ENCODE results near the gene RASL11B.

Gene RASL11B

GRCh38 chr4:52912608-52913007 is 50.5 kb downstream of the RASL11B start:
- no peak for DNase-seq (ENCODE audit: low read depth in 2 of 3, low spot score in 1 of 3)

GRCh38 chr4:52914051-52914605 is 52.0 kb downstream of the RASL11B start:
- DNase-seq (ENCODE audit: low read depth in 2 of 3, low spot score in 1 of 3): no peak

GRCh38 chr4:52915191-52915590 is 53.1 kb downstream of the RASL11B start:
- DNase-seq (ENCODE audit: low read depth in 2 of 3, low spot score in 1 of 3): no peak

GRCh38 chr4:52915730-52916300 is 53.7 kb downstream of the RASL11B start:
- DNase-seq (ENCODE audit: low read depth in 2 of 3, low spot score in 1 of 3): no peak
